Measurements from ENCODE around the gene GMPR2.

Gene GMPR2

GRCh38 chr14:24260026-24260779 is 27.5 kb downstream of the GMPR2 start:
- no peaks in the 10 kb centered on the region for H3K27me3 Mint-ChIP-seq
- H3K9me3 Mint-ChIP-seq: no peaks in the 10 kb centered on the region
- no peaks in the 10 kb centered on the region for H3K4me1 Mint-ChIP-seq (ENCODE audit: low read depth)
- peaks cover 29% of the 10 kb centered on the region for H3K36me3 Mint-ChIP-seq (ENCODE audit: low read depth)
- H3K4me3 Mint-ChIP-seq: no peak overlapping the region
- DNase-seq: no peak
- H3K27ac Mint-ChIP-seq: no peak overlapping the region

- H3K4me3 Mint-ChIP-seq: no peak overlapping the region
- H3K4me1 Mint-ChIP-seq (ENCODE audit: low read depth): no peaks in the 10 kb centered on the region
- no peak for DNase-seq
- no peak overlapping the region for H3K27ac Mint-ChIP-seq
- H3K27me3 Mint-ChIP-seq: no peaks in the 10 kb centered on the region
- no peaks in the 10 kb centered on the region for H3K9me3 Mint-ChIP-seq
- peaks cover 28% of the 10 kb centered on the region for H3K36me3 Mint-ChIP-seq (ENCODE audit: low read depth)
Measured at GRCh38 chr14:24260780-24261157, 28.0 kb downstream of the GMPR2 start.

DNA sequence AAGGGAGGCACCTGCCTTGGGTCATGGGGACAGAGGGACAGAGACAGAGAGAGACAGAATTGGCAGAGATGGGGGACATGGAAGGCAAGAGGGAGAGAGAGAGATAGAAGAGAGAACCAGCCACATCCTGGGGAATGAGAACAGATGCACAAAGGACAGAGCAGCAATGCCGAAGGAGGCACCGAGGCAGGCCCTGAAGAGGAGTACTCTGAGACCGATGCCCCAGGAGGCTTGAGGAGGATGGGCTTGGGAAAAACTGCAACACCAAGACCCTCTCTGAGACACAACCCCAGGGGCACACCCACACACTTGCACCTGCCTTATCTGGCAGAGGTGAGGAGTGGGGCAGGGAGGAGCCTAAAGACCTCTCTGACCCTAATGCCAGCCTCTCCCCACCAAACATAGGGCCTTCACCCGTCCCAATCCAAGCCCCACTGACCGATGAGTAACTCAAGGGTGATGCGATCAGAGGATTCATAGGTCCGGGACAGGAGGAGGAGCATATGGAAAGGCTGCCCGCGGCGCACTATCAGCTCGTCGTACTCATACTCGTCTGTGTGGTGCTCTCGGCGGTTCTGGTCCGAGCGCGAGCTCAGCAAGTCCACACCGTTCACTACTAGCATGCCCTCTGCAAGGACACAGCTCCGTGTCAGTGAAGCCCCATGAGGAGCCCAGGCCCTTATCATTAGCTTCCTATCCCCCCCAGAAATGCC is 28.7 kb downstream of the GMPR2 start:
- H3K4me1 Mint-ChIP-seq (ENCODE audit: low read depth): no peaks in the 10 kb centered on the region
- no peaks in the 10 kb centered on the region for H3K9me3 Mint-ChIP-seq
- no peaks in the 10 kb centered on the region for H3K27me3 Mint-ChIP-seq
- no peak for DNase-seq
- H3K4me3 Mint-ChIP-seq: no peak overlapping the region
- peaks cover 34% of the 10 kb centered on the region for H3K36me3 Mint-ChIP-seq (ENCODE audit: low read depth)
- no peak overlapping the region for H3K27ac Mint-ChIP-seq

- no peaks in the 10 kb centered on the region for H3K4me1 Mint-ChIP-seq (ENCODE audit: low read depth)
Measured at GRCh38 chr14:24261969-24262327, 29.2 kb downstream of the GMPR2 start.

GRCh38 chr14:24262821-24263733 is 30.3 kb downstream of the GMPR2 start, which contains the start of gene TGM1:
TGM1 (minus strand) TSS chr14:24263177; CDS start chr14:24262352, 825 bp downstream.
- no peak within 1 kb of the TSS for H3K27ac Mint-ChIP-seq
- no peaks in the 10 kb centered on the region for H3K4me1 Mint-ChIP-seq (ENCODE audit: low read depth)
- H3K27me3 Mint-ChIP-seq: no peaks in the 10 kb centered on the region
- DNase-seq: no peak
- no peaks in the 10 kb centered on the region for H3K9me3 Mint-ChIP-seq
- H3K4me3 Mint-ChIP-seq: no peak within 1 kb of the TSS
- peaks cover 40% of the 10 kb centered on the region for H3K36me3 Mint-ChIP-seq (ENCODE audit: low read depth)

More at GRCh38 chr14:24261969-24262327, 29.2 kb downstream of the GMPR2 start:
- Mint-ChIP-seq H3K27ac (no peak overlapping the region), H3K4me3 (no peak overlapping the region), H3K9me3 (no peaks in the 10 kb centered on the region), H3K27me3 (no peaks in the 10 kb centered on the region), H3K36me3 (ENCODE audit: low read depth) (peaks cover 34% of the 10 kb centered on the region)
- DNase-seq: no peak

DNA sequence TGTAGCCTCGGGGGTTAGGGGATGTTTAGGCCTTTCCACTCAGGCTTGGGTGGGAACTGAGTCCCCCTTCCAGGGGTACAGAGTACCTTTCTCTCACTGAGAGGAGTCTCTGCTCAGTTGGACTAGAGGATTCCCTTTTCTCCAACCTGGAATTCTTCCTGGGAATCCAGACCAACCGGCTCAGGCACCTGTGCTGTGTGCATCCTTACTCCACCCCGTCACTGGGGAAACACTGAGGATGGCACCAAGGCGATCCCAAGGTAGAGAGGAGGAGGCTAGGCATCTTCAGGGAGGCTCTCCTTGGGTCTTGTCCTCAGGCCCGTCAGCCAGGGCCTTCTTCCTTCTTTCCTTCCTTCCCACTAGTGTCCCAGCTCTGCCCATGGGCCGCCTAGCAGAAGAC is 31.1 kb downstream of the GMPR2 start:
- no peak overlapping the region for H3K4me3 Mint-ChIP-seq
- no peaks in the 10 kb centered on the region for H3K9me3 Mint-ChIP-seq
- peaks cover 44% of the 10 kb centered on the region for H3K36me3 Mint-ChIP-seq (ENCODE audit: low read depth)
- H3K4me1 Mint-ChIP-seq (ENCODE audit: low read depth): no peaks in the 10 kb centered on the region
- no peak for DNase-seq
- no peaks in the 10 kb centered on the region for H3K27me3 Mint-ChIP-seq
- H3K27ac Mint-ChIP-seq: no peak overlapping the region

DNA sequence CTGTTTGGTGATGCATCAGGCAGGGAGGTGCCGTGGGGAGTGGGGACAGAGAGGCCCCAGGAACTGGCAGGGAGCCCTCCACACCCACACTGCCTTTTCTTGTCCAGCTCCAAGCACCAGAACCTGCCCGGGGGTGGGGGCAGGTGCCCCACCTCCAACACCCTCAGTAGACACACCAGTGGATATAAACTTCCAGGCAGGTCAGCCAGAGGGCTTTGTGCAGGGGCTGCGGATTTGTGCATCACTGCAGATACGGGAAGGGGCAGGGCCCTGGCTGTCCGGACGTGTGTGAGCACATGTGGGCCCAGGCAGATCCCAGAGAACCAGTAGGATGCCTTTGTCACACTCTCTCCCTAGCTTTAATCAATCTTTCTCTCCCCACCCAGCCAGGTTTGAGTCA is 31.6 kb downstream of the GMPR2 start:
- Mint-ChIP-seq H3K4me3 (no peak overlapping the region), H3K27me3 (no peaks in the 10 kb centered on the region), H3K36me3 (ENCODE audit: low read depth) (peaks cover 47% of the 10 kb centered on the region), H3K9me3 (no peaks in the 10 kb centered on the region), H3K27ac (peak overlapping the region; percentile 11), H3K4me1 (ENCODE audit: low read depth) (no peaks in the 10 kb centered on the region)
- DNase-seq: no peak

GRCh38 chr14:24266344-24267244 is 33.9 kb downstream of the GMPR2 start:
- no peak overlapping the region for H3K4me3 Mint-ChIP-seq

DNA sequence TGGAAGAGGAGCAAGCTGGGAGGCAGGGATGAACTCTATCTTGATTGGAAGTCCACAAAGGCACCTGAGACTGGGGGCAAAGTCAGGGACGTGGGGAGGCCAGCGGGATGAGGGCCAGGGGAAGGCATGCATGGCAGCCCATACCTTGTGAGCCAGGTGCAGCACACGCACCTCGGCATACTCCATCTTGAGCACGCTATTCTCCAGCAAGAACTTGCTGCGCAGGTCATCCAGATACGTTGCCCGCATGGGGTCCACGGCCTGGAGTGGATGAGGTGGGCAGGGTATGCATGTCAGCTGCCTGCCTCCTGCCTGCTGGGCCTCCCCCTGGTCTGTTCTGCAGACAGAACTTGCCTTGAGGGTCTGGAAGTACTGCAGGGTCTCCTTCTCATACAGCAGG is 34.8 kb downstream of the GMPR2 start:
- Mint-ChIP-seq H3K4me1 (ENCODE audit: low read depth) (peaks cover 22% of the 10 kb centered on the region), H3K27me3 (no peaks in the 10 kb centered on the region), H3K36me3 (ENCODE audit: low read depth) (peaks cover 56% of the 10 kb centered on the region), H3K4me3 (no peak overlapping the region), H3K27ac (no peak overlapping the region), H3K9me3 (no peaks in the 10 kb centered on the region)
- DNase-seq: no peak

More at GRCh38 chr14:24266344-24267244, 33.9 kb downstream of the GMPR2 start:
- Mint-ChIP-seq H3K36me3 (ENCODE audit: low read depth) (peaks cover 56% of the 10 kb centered on the region), H3K9me3 (no peaks in the 10 kb centered on the region), H3K27me3 (no peaks in the 10 kb centered on the region), H3K4me1 (ENCODE audit: low read depth) (peaks cover 12% of the 10 kb centered on the region), H3K27ac (peak overlapping the region; percentile 61)
- no peak for DNase-seq

GRCh38 chr14:24268225-24268624 is 35.5 kb downstream of the GMPR2 start:
- H3K36me3 Mint-ChIP-seq (ENCODE audit: low read depth): peaks cover 56% of the 10 kb centered on the region
- no peak overlapping the region for H3K27ac Mint-ChIP-seq
- no peaks in the 10 kb centered on the region for H3K9me3 Mint-ChIP-seq
- H3K27me3 Mint-ChIP-seq: no peaks in the 10 kb centered on the region
- no peak for DNase-seq
- H3K4me1 Mint-ChIP-seq (ENCODE audit: low read depth): peaks cover 29% of the 10 kb centered on the region
- no peak overlapping the region for H3K4me3 Mint-ChIP-seq

DNA sequence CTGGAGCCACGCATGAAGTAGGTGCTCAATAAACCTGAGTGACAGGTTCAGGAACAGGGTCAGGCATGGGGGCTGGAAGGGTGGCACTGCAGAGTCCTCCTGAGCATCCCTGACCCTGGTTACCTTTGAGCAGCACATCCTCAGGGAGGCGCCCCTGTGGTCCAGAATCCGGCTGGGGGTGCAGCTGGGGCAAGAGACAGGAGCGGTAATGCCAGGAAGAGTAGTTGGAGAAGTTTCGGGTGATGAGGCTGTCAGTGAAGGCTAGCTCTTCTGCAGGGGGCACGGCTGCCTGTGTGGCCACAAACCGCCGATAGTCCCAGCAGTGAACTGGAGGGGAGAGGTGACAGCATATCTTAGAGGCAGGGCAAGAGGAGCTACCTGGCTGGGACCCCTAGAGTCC is 36.6 kb downstream of the GMPR2 start:
- no peak overlapping the region for H3K4me3 Mint-ChIP-seq
- peaks cover 51% of the 10 kb centered on the region for H3K36me3 Mint-ChIP-seq (ENCODE audit: low read depth)

DNA sequence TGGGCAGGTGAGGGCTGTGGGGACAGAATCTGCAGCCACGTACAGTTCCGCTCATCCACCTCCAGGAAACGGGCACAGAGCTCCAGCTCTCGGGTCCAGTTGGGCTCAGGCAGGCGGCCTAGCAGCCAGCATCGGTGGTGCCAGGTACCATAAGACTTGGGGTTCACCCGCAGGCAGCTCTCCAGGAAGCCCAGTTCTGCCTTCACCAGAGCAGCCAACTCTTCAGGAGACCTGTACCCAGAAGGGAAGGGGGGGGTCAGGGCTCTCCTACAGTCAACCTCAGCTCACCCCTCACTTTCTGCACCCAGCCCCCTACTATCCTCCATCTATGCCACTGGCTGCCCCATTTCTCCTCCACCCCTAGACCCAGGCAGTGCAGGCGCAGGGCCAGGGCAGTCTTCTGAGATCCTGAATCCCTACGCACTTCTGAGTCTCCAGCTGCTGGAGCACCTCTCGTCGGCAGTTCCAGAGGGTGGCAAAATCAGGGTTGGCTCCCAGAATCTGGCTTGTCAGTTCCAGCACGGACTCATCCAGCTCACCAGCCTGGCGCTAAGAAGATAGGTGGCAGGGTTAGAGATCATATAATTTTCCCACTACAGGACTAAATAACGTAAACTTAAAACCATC is 37.3 kb downstream of the GMPR2 start:
- Mint-ChIP-seq H3K4me3 (peak overlapping the region; percentile 85), H3K9me3 (no peaks in the 10 kb centered on the region), H3K4me1 (ENCODE audit: low read depth) (peaks cover 43% of the 10 kb centered on the region), H3K27me3 (no peaks in the 10 kb centered on the region), H3K36me3 (ENCODE audit: low read depth) (peaks cover 49% of the 10 kb centered on the region), H3K27ac (peak overlapping the region; percentile 95)
- DNase-seq: no peak

More for the DNA sequence above, 36.6 kb downstream of the GMPR2 start:
- H3K9me3 Mint-ChIP-seq: no peaks in the 10 kb centered on the region
- no peaks in the 10 kb centered on the region for H3K27me3 Mint-ChIP-seq
- H3K4me1 Mint-ChIP-seq (ENCODE audit: low read depth): peaks cover 40% of the 10 kb centered on the region
- DNase-seq: no peak
- H3K27ac Mint-ChIP-seq: no peak overlapping the region

DNA sequence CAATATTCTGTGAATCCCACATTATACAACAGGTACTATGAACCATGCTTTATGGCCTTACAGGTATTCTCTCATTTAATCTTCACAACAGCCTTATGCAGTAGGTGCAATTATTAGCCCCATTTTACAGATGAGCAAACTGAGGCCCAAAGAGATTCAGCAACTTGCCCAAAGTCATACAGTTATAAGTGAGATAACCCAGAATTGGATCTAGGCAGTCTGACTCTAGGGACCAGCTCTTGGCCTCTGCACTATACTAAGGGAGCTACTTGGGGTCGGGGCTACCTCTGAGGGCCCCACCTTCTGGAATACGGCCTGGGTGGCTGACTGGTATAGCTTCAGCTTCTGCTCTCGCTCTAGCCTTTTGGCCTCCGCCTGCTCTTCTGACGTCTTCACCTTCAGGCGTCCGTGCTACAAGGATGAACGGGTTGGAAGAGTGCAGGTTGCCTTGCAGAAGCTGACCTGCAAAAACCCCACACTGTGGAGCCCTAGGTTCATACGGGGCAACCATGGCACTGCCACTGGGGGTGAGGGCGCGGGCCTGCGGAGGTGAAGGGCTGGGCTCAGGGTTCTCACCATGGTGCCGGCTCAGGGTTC is 37.9 kb downstream of the GMPR2 start:
- Mint-ChIP-seq H3K9me3 (no peaks in the 10 kb centered on the region), H3K36me3 (ENCODE audit: low read depth) (peaks cover 45% of the 10 kb centered on the region), H3K4me1 (ENCODE audit: low read depth) (peaks cover 49% of the 10 kb centered on the region), H3K27ac (peak overlapping the region; percentile 95), H3K27me3 (no peaks in the 10 kb centered on the region), H3K4me3 (peak overlapping the region; percentile 85)
- DNase-seq: no peak

Measured in activated T-cell treated with anti-CD3 and anti-CD28 coated beads, Interleukin-2, amount 50 U/mL, for 24 hours (primary cell).